HepG2 (cell line): ENCODE results near the gene PIK3R1. TPM values are rescaled to one million over a fixed set of nuclear protein-coding genes. Genes with fewer than 3 reads are reported as not detected.

Experiments used
- ATAC-seq: fragments of 200-7000 bp; cut with Tn5 transposase; 3 replicates; pipeline ENCODE4 v1.9.1; 2020; ENCODE audit warnings: mild to moderate bottlenecking, moderate library complexity
- BruUV-seq: library from RNA; stranded (reverse); fragments of 400-500 nt; replicated peaks from 2 replicates; lab custom pipeline; 2021; lab: Mats Ljungman, UMichigan
- CTCF ChIA-PET: fragments of 300-600 bp; formaldehyde crosslinking; extraction: SDS; loops from one replicate; lab custom pipeline; 2021; ENCODE audit warnings: low total read pairs, inconsistent platforms, low intra/inter-chr PET ratio; lab: Yijun Ruan, JAX
- POLR2A ChIA-PET: fragments of 350-600 bp; sonication (Branson Sonifier 250); formaldehyde crosslinking; loops from one replicate; lab custom pipeline; 2020; ENCODE audit warnings: antibody characterized with exemption, inconsistent platforms; lab: Yijun Ruan, JAX
- DNase-seq: peaks from one replicate; pipeline ENCODE4 v3.0.0-alpha.2; 2015; ENCODE audit warnings: low spot score
- FAIRE-seq: peaks from 3 replicates; lab custom pipeline; 2011; peaks lifted over from hg19 to GRCh38; lab: Jason Lieb, UNC
- H2AFZ ChIP-seq: one replicate; pipeline ENCODE4 v1.6.1; 2011; ENCODE audit warnings: low read length, inconsistent platforms
- H3K27ac ChIP-seq: fragments of 300-600 bp; 3 replicates; pipeline ENCODE4 v1.8.0; 2011; ENCODE audit warnings: mixed run types, mild to moderate bottlenecking, mixed read lengths, low read length, inconsistent platforms; ENCODE audit not compliant: insufficient read depth; ENCODE audit errors: extremely low read length
- H3K27me3 ChIP-seq, 2 experiments: fragments of 200-600 bp in 1 of 2; 2 replicates in 1 of 2; 3 replicates in 1 of 2; pipeline versions ENCODE4 v1.6.0 to v1.8.0; 2011; ENCODE audit warnings: low read length in 2 of 2, mild to moderate bottlenecking in 2 of 2, moderate library complexity in 2 of 2, inconsistent platforms in 1 of 2; ENCODE audit not compliant: insufficient read depth in 2 of 2, control insufficient read depth in 1 of 2
- H3K36me3 ChIP-seq, 2 experiments: fragments of 200-600 bp in 1 of 2; replicated peaks in 1 of 2; 2 replicates in 1 of 2; 3 replicates in 1 of 2; pipeline versions ENCODE4 v1.5.1 to v1.8.0; 2011; ENCODE audit warnings: low read length in 2 of 2, inconsistent platforms in 1 of 2; ENCODE audit not compliant: insufficient read depth in 2 of 2, control insufficient read depth in 1 of 2
- H3K4me1 ChIP-seq: 2 replicates; pipeline ENCODE4 v1.5.1; 2012; ENCODE audit warnings: low read length, inconsistent platforms; ENCODE audit not compliant: insufficient read depth
- H3K4me2 ChIP-seq: 2 replicates; pipeline ENCODE4 v1.6.0; 2011; ENCODE audit warnings: low read depth, low read length, inconsistent platforms
- H3K4me3 ChIP-seq, 3 experiments: fragments of 200-600 bp in 1 of 3; sonication (generic), shearing (Covaris generic) in 1 of 3; replicated peaks in 1 of 3; 2 replicates each; pipeline ENCODE4 v1.5.1; 2011 to 2016; ENCODE audit warnings: low read length in 3 of 3, inconsistent platforms in 2 of 3, low read depth in 2 of 3, mild to moderate bottlenecking in 2 of 3, control low read depth in 1 of 3, mixed read lengths in 1 of 3; ENCODE audit not compliant: insufficient read depth in 1 of 3
- H3K79me2 ChIP-seq: one replicate; pipeline ENCODE4 v1.6.1; 2011; ENCODE audit warnings: low read length, inconsistent platforms; ENCODE audit not compliant: insufficient read depth
- H3K9ac ChIP-seq: 2 replicates; pipeline ENCODE4 v1.6.0; 2011; ENCODE audit warnings: mild to moderate bottlenecking, low read depth, low read length, inconsistent platforms; ENCODE audit not compliant: insufficient read depth
- H3K9me3 ChIP-seq: 2 replicates; pipeline ENCODE4 v1.5.1; 2012; ENCODE audit warnings: mild to moderate bottlenecking, low read length
- H4K20me1 ChIP-seq: 2 replicates; pipeline ENCODE4 v1.6.0; 2011; ENCODE audit warnings: inconsistent platforms, mild to moderate bottlenecking, low read length, moderate library complexity; ENCODE audit not compliant: insufficient read depth
- ELF4 ChIP-seq: sonication (generic); formaldehyde crosslinking; IDR thresholded peaks from 2 replicates; pipeline ENCODE4 v1.5.0; 2020; ENCODE audit warnings: missing genetic modification reagents, mild to moderate bottlenecking, moderate library complexity, borderline replicate concordance
- HNRNPLL ChIP-seq: fragments of 200-400 bp; formaldehyde crosslinking; IDR thresholded peaks from 2 replicates; pipeline ENCODE4 v1.6.1; 2017; ENCODE audit warnings: mild to moderate bottlenecking, low read depth, low read length; ENCODE audit not compliant: poor library complexity, severe bottlenecking
- MTA3 ChIP-seq: sonication (generic); formaldehyde crosslinking; IDR thresholded peaks from 2 replicates; pipeline ENCODE4 v1.4.0; 2020; ENCODE audit warnings: missing genetic modification reagents
- MXD1 ChIP-seq: sonication (generic); formaldehyde crosslinking; IDR thresholded peaks from 2 replicates; pipeline ENCODE4 v1.4.0; 2020; ENCODE audit warnings: mild to moderate bottlenecking, missing genetic modification reagents
- RARA ChIP-seq: IDR thresholded peaks from 2 replicates; pipeline ENCODE4 v1.6.1; 2016; ENCODE audit warnings: missing genetic modification reagents, missing compliant biosample characterization
- RNF219 ChIP-seq: sonication (generic); formaldehyde crosslinking; IDR thresholded peaks from 2 replicates; pipeline ENCODE4 v1.5.0; 2020; ENCODE audit warnings: mild to moderate bottlenecking, missing genetic modification reagents
- ZNF101 ChIP-seq: sonication (generic); formaldehyde crosslinking; IDR thresholded peaks from 2 replicates; pipeline ENCODE4 v1.4.0; 2020; ENCODE audit warnings: mild to moderate bottlenecking, low read depth, missing genetic modification reagents, borderline replicate concordance
- ZNF776 ChIP-seq: sonication (generic); formaldehyde crosslinking; IDR thresholded peaks from 2 replicates; pipeline ENCODE4 v1.4.0; 2020; ENCODE audit warnings: mild to moderate bottlenecking, missing genetic modification reagents
- ZNF790 ChIP-seq: sonication (generic); formaldehyde crosslinking; IDR thresholded peaks from 2 replicates; pipeline ENCODE4 v1.8.0; 2022; ENCODE audit warnings: missing genetic modification reagents, mild to moderate bottlenecking, borderline replicate concordance
- WGBS: methylation state at CpG from one replicate; pipeline ENCODE4 v1.1.6; 2017; ENCODE audit warnings: low lambda C conversion rate; 5-methylcytosine and 5-hydroxymethylcytosine counted together
- in situ Hi-C: cut with HindIII; loops from 2 replicates; pipeline ENCODE4 v1.10.0; 2017; ENCODE audit warnings: low pct_unique_long_range_greater_than_20kb; ENCODE audit not compliant: extremely low pct_ligation_motif_present
- intact Hi-C: fragments of 100-400 bp; cut with micrococcal nuclease; formaldehyde crosslinking; loops from one replicate; pipeline ENCODE4 v1.10.0; 2022; ENCODE audit not compliant: unreplicated experiment
- polyA plus RNA-seq, 8 experiments: library from polyadenylated mRNA; depleted of rRNA in 3 of 8; stranded (reverse) in 7 of 8; unstranded in 1 of 8; fragments of >200 nt; fragmentation: Illumina TruSeq in 4 of 8; extraction: Trizol in 4 of 8; gene quantifications; 2 replicates each; pipeline versions ENCODE4 v1.2.1 to v1.2.3, GENCODE V29; 2011 to 2016; ENCODE audit warnings: low read depth in 4 of 8, missing spikeins in 1 of 8, mixed read lengths in 1 of 8; ENCODE audit not compliant: insufficient read depth in 1 of 8
- total RNA-seq, 5 experiments: library from RNA; depleted of rRNA; stranded (reverse); fragments of >200 nt; fragmentation: Illumina TruSeq; extraction: Trizol; gene quantifications; 2 replicates each; pipeline ENCODE4 v1.2.3, GENCODE V29; 2016; ENCODE audit warnings: low read depth in 1 of 5
- TF ChIP-seq, protein P1 (sequence below): sonication (generic); formaldehyde crosslinking; IDR thresholded peaks from 2 replicates; pipeline ENCODE4 v1.8.1; 2023; ENCODE audit warnings: mild to moderate bottlenecking, moderate library complexity, missing genetic modification reagents

PIK3R1 gene
- total and polyA plus RNA-seq, 2 of the 13 experiments (the other 11 are each of a cell fraction or from before 2014, with no cell fraction given): 8.4 to 21.3 TPM

DNA sequence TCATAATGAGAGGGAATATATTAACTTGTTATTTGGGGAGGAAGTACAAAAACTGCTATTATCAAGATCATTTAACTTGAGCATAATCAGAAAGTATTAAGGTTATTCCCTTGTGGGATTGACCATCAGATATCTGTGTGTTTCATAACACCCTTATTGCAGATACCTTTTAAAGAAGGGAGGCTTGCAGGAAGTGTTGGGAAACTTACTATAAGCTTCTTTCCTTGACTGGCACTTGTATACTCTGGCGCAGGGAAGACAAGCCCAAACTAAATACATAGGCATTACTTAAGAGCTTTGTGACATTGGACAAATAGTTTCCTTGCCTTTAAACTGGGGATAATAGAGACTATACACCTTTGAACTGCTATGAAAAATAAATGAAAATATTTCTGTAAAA lies 50.9 kb downstream of the PIK3R1 start:
- no peaks in the 10 kb centered on the region for H3K36me3 ChIP-seq
- no peak overlapping the region for H3K9ac ChIP-seq
- peaks cover 95% of the 10 kb centered on the region for H3K4me1 ChIP-seq
- no peak overlapping the region for H2AFZ ChIP-seq
- no peaks in the 10 kb centered on the region for H3K27me3 ChIP-seq
- ATAC-seq: no peak
- H3K4me2 ChIP-seq: no peak overlapping the region
- no peak for FAIRE-seq
- POLR2A ChIA-PET: no interaction called here
- CTCF ChIA-PET: no interaction called here
- 94% methylated on average over 1 of the region's 1 CpG for WGBS
- H3K79me2 ChIP-seq: peaks cover 37% of the 10 kb centered on the region
- no peak overlapping the region for H3K4me3 ChIP-seq
- TF ChIP-seq, protein P1, sequence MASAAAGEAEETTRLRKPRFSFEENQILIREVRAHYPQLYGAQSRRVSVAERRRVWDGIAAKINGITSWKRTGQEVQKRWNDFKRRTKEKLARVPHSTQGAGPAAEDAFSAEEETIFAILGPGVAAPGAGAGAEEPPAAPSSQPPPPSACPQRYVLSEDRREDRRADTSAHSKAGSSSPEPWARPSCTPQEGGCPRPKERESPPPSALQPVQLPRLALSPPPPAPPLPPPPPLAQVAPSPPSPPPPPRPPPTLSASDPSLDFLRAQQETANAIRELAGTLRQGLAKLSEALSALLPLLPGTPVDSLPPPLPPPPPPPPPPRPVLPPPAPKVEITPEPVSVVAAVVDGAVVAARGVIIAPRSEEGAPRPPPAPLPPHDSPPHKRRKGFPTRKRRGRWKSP (CRISPR knock-in tag): no peak
- TF ChIP-seq HNRNPLL (no peak), RNF219 (no peak), ELF4 (CRISPR knock-in tag) (no peak), RARA (CRISPR knock-in tag) (no peak), MXD1 (CRISPR knock-in tag) (no peak), MTA3 (CRISPR knock-in tag) (no peak), ZNF790 (no peak), ZNF776 (CRISPR knock-in tag) (no peak), ZNF101 (CRISPR knock-in tag) (no peak)
- no peaks in the 10 kb centered on the region for H3K9me3 ChIP-seq
- no peak for DNase-seq
- no peaks in the 10 kb centered on the region; the same call in 1 of the 2 replicates for H4K20me1 ChIP-seq
- intact Hi-C loops (no loop called here), in situ Hi-C loops (no loop called here)
- no TSS peak for BruUV-seq
- no peak overlapping the region for H3K27ac ChIP-seq
